A549 (cell line): ENCODE data around the gene RSRC1. TPM values are rescaled to one million over a fixed set of nuclear protein-coding genes. Genes with fewer than 3 reads are reported as not detected.

Experiments used
- ATAC-seq, 2 experiments: fragments of 200-7000 bp in 1 of 2; fragments of >200 bp in 1 of 2; cut with Nextera tagmentation in 1 of 2; cut with Tn5 transposase in 1 of 2; 3 replicates each; pipeline versions ENCODE4 v1.8.0 to v1.9.1; 2018 to 2020; ENCODE audit warnings: mild to moderate bottlenecking in 1 of 2, moderate library complexity in 1 of 2
- CTCF ChIA-PET: fragments of 300-600 bp; sonication (Branson Sonifier 250); formaldehyde crosslinking; extraction: SDS; loops from one replicate; lab custom pipeline; 2021; ENCODE audit warnings: antibody characterized with exemption, inconsistent platforms; lab: Yijun Ruan, JAX
- POLR2A ChIA-PET: fragments of 350-600 bp; formaldehyde crosslinking; extraction: SDS; loops from one replicate; lab custom pipeline; 2021; ENCODE audit warnings: antibody characterized with exemption, inconsistent platforms; lab: Yijun Ruan, JAX
- DNase-seq, 2 experiments: peaks; one replicate each; pipeline versions ENCODE4 v3.0.0 to v3.0.0-alpha.2; 2011 to 2016; ENCODE audit warnings: low read depth in 1 of 2, low spot score in 1 of 2
- FAIRE-seq: peaks from 2 replicates; lab custom pipeline; 2011; peaks lifted over from hg19 to GRCh38; lab: Jason Lieb, UNC
- H3K27ac ChIP-seq, 2 experiments: fragments of >200 bp; sonication (Bioruptor Twin); formaldehyde crosslinking; 3 replicates each; pipeline ENCODE4 v1.5.1; 2016 to 2017
- H3K4me1 ChIP-seq: fragments of >200 bp; sonication (Bioruptor Twin); formaldehyde crosslinking; 3 replicates; pipeline ENCODE4 v1.6.1; 2016
- H3K4me2 ChIP-seq: fragments of >200 bp; sonication (Bioruptor Twin); formaldehyde crosslinking; 3 replicates; pipeline ENCODE4 v1.6.1; 2016
- H3K4me3 ChIP-seq: fragments of >200 bp; sonication (Bioruptor Twin); formaldehyde crosslinking; 3 replicates; pipeline ENCODE4 v1.5.1; 2016
- H3K9me3 ChIP-seq: fragments of >200 bp; sonication (Bioruptor Twin); formaldehyde crosslinking; 3 replicates; pipeline ENCODE4 v1.6.1; 2016
- BHLHE40 ChIP-seq: IDR thresholded peaks from 2 replicates; pipeline ENCODE4 v1.6.1; 2012; ENCODE audit warnings: low read depth, low read length, inconsistent platforms
- CBX2 ChIP-seq: fragments of 200-600 bp; sonication (generic); IDR thresholded peaks from 2 replicates; pipeline ENCODE4 v1.6.1; 2016; ENCODE audit warnings: low read depth, mild to moderate bottlenecking, borderline replicate concordance
- CBX8 ChIP-seq: fragments of 200-600 bp; sonication (generic); IDR thresholded peaks from 2 replicates; pipeline ENCODE4 v1.6.1; 2016
- CHD4 ChIP-seq: fragments of 200-600 bp; sonication (generic); IDR thresholded peaks from 2 replicates; pipeline ENCODE4 v1.6.1; 2016; ENCODE audit warnings: antibody characterized with exemption, mild to moderate bottlenecking, borderline replicate concordance
- ESRRA ChIP-seq: fragments of 150-350 bp; IDR thresholded peaks from 2 replicates; pipeline ENCODE4 v1.6.1; 2014; ENCODE audit warnings: mild to moderate bottlenecking, low read length, borderline replicate concordance
- FOSL2 ChIP-seq, 2 experiments: fragments of 450-650 bp in 1 of 2; fragments of >200 bp in 1 of 2; sonication (Bioruptor Twin) in 1 of 2; formaldehyde crosslinking; IDR thresholded peaks; 2 replicates each; pipeline versions ENCODE4 v1.5.0 to v1.6.1; 2016 to 2020; ENCODE audit warnings: mild to moderate bottlenecking in 1 of 2, moderate library complexity in 1 of 2
- FOXS1 ChIP-seq: fragments of 250-450 bp; sonication (Bioruptor Pico); IDR thresholded peaks from 2 replicates; pipeline ENCODE4 v1.5.0; 2020; ENCODE audit warnings: mild to moderate bottlenecking, moderate library complexity
- GATA3 ChIP-seq: IDR thresholded peaks from 2 replicates; pipeline ENCODE4 v1.6.1; 2012; ENCODE audit warnings: borderline replicate concordance
- HDAC2 ChIP-seq: fragments of 200-600 bp; sonication (generic); IDR thresholded peaks from 2 replicates; pipeline ENCODE4 v1.6.1; 2016
- HEYL ChIP-seq: fragments of 250-450 bp; sonication (Bioruptor Pico); IDR thresholded peaks from 2 replicates; pipeline ENCODE4 v1.8.0; 2021; ENCODE audit warnings: mild to moderate bottlenecking, moderate library complexity
- HOXA7 ChIP-seq: fragments of 250-450 bp; sonication (Bioruptor Pico); IDR thresholded peaks from 2 replicates; pipeline ENCODE4 v1.5.0; 2020; ENCODE audit warnings: mild to moderate bottlenecking, moderate library complexity
- HOXB5 ChIP-seq: fragments of 250-450 bp; sonication (Bioruptor Pico); IDR thresholded peaks from 2 replicates; pipeline ENCODE4 v1.5.0; 2020; ENCODE audit warnings: mild to moderate bottlenecking, moderate library complexity
- KDM5A ChIP-seq: fragments of 200-600 bp; sonication (generic); IDR thresholded peaks from 2 replicates; pipeline ENCODE4 v1.6.1; 2016; ENCODE audit warnings: antibody characterized with exemption, mild to moderate bottlenecking
- MAFK ChIP-seq: fragments of 450-650 bp; IDR thresholded peaks from 2 replicates; pipeline ENCODE4 v1.6.1; 2014; ENCODE audit not compliant: partially characterized antibody
- MYC ChIP-seq: IDR thresholded peaks from 2 replicates; pipeline ENCODE4 v1.6.1; 2012; ENCODE audit warnings: mild to moderate bottlenecking, inconsistent platforms, low read length, improper control_type of control experiment, borderline replicate concordance
- NPAS2 ChIP-seq: fragments of 250-450 bp; sonication (Bioruptor Pico); IDR thresholded peaks from 2 replicates; pipeline ENCODE4 v1.8.0; 2022; ENCODE audit warnings: mild to moderate bottlenecking, moderate library complexity, borderline replicate concordance
- NR3C1 ChIP-seq: fragments of >200 bp; sonication (Bioruptor Twin); formaldehyde crosslinking; IDR thresholded peaks from 3 replicates; pipeline ENCODE4 v1.6.1; 2017
- RAD21 ChIP-seq, 2 experiments: fragments of >200 bp in 1 of 2; sonication (Bioruptor Twin) in 1 of 2; formaldehyde crosslinking in 1 of 2; IDR thresholded peaks in 1 of 2; conservative IDR thresholded peaks in 1 of 2; 2 replicates in 1 of 2; 3 replicates in 1 of 2; pipeline ENCODE4 v1.6.1; 2012 to 2018; ENCODE audit warnings: inconsistent platforms in 1 of 2
- RNF2 ChIP-seq: fragments of 200-600 bp; sonication (generic); IDR thresholded peaks from 2 replicates; pipeline ENCODE4 v1.6.1; 2016; ENCODE audit warnings: low read depth, mild to moderate bottlenecking, antibody characterized with exemption, moderate library complexity, borderline replicate concordance
- WGBS: methylation state at CpG from one replicate; pipeline ENCODE4 v1.1.6; 2017; ENCODE audit errors: missing lambda C conversion rate; 5-methylcytosine and 5-hydroxymethylcytosine counted together
- polyA plus RNA-seq, 4 experiments: library from polyadenylated mRNA; depleted of rRNA in 3 of 4; stranded (reverse); fragments of >200 nt; fragmentation: RNase III in 1 of 4; extraction: RNeasy Plus Mini Kit Qiagen cat#74134 plus additional on column Dnase treatment in 1 of 4; gene quantifications; 2 replicates in 3 of 4; 3 replicates in 1 of 4; pipeline ENCODE4 v1.2.3, GENCODE V29; 2011 to 2017
- TF ChIP-seq, protein P1 (sequence below): fragments of >200 bp; sonication (Bioruptor Twin); formaldehyde crosslinking; IDR thresholded peaks from 3 replicates; pipeline ENCODE4 v1.6.1; 2016
- TF ChIP-seq, protein P2 (sequence below): fragments of 250-450 bp; sonication (Bioruptor Pico); IDR thresholded peaks from 2 replicates; pipeline ENCODE4 v1.5.0; 2020; ENCODE audit warnings: low read depth, mild to moderate bottlenecking, moderate library complexity
- TF ChIP-seq, protein P3 (sequence below): IDR thresholded peaks from 2 replicates; pipeline ENCODE4 v1.6.1; 2012
- TF ChIP-seq, protein P4 (sequence below): fragments of 150-350 bp; IDR thresholded peaks from 2 replicates; pipeline ENCODE4 v1.6.1; 2014; ENCODE audit warnings: low read depth, mild to moderate bottlenecking, low read length
- TF ChIP-seq, protein P5 (sequence below): fragments of >200 bp; sonication (Bioruptor Twin); formaldehyde crosslinking; IDR thresholded peaks from 3 replicates; pipeline ENCODE4 v1.5.1; 2016
- TF ChIP-seq, protein P6 (sequence below): fragments of >200 bp; sonication (Bioruptor Twin); formaldehyde crosslinking; IDR thresholded peaks from 2 replicates; pipeline ENCODE4 v1.6.1; 2016

RSRC1 gene
- polyA plus RNA-seq, 2 of the 4 experiments (the other 2 are of a cell fraction): 17.5 to 52.2 TPM

DNA sequence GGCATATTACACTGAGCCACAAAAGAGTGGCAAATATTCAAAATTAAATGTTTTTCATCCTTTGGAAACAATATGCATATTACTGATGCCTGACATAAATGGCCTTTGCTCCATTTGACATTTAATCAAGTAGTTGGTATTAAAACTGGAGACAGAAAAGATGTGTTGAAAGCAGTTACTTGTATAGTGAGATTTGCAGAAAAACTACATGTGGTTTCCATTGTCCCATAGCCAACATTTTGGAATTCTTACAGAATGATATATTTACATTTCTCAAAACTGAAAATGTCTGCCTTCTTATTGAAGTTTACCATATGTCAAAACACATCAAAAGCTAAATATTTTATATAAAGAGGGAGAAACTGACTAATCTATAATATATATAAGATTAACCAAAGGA, 25.2 kb upstream of the RSRC1 start (continued):
- TF ChIP-seq, protein P1, sequence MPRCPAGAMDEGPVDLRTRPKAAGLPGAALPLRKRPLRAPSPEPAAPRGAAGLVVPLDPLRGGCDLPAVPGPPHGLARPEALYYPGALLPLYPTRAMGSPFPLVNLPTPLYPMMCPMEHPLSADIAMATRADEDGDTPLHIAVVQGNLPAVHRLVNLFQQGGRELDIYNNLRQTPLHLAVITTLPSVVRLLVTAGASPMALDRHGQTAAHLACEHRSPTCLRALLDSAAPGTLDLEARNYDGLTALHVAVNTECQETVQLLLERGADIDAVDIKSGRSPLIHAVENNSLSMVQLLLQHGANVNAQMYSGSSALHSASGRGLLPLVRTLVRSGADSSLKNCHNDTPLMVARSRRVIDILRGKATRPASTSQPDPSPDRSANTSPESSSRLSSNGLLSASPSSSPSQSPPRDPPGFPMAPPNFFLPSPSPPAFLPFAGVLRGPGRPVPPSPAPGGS: no peak
- TF ChIP-seq GATA3 (no peak), BHLHE40 (no peak)
- TF ChIP-seq, protein P2, sequence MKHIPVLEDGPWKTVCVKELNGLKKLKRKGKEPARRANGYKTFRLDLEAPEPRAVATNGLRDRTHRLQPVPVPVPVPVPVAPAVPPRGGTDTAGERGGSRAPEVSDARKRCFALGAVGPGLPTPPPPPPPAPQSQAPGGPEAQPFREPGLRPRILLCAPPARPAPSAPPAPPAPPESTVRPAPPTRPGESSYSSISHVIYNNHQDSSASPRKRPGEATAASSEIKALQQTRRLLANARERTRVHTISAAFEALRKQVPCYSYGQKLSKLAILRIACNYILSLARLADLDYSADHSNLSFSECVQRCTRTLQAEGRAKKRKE (CRISPR knock-in tag): no peak

DNA sequence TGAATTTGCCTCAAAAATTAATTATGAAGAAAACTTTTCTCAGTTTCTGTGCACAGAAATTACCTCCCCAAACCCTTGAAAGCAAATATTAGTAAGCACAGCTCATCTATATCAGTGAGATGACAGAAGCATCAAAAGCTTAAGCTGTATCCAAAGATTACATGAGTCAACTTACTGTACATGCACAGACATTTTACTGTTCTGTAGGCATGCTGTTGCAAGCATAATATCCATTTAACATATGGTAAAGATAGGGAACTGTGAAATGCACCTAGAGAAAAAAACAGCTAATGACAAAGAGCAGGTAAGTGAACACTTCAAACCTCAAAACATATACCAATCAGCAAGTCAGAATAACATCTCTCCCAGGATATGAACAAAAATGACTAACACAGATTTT, 24.5 kb upstream of the RSRC1 start:
- CTCF ChIA-PET: interaction anchor here (0.6 to 1.0 kb wide), 2 partner anchors 10 to 349 kb away, joined by 3 read pairs; no protein-coding TSS in a partner anchor
- H3K4me2 ChIP-seq: no peak overlapping the region
- no peak overlapping the region for H3K27ac ChIP-seq
- TF ChIP-seq CHD4 (no peak), RAD21 (conservative IDR thresholded peaks at IDR 0.05 in 1 of 2, IDR thresholded peaks at IDR 0.05 in 1 of 2) (no peak), NR3C1 (no peak), FOXS1 (CRISPR knock-in tag) (no peak), MYC (no peak), CBX2 (no peak), HEYL (CRISPR knock-in tag) (no peak), HDAC2 (no peak)
- TF ChIP-seq, protein P3, sequence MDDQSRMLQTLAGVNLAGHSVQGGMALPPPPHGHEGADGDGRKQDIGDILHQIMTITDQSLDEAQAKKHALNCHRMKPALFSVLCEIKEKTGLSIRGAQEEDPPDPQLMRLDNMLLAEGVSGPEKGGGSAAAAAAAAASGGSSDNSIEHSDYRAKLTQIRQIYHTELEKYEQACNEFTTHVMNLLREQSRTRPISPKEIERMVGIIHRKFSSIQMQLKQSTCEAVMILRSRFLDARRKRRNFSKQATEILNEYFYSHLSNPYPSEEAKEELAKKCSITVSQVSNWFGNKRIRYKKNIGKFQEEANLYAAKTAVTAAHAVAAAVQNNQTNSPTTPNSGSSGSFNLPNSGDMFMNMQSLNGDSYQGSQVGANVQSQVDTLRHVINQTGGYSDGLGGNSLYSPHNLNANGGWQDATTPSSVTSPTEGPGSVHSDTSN: no peak
- TF ChIP-seq, protein P4, sequence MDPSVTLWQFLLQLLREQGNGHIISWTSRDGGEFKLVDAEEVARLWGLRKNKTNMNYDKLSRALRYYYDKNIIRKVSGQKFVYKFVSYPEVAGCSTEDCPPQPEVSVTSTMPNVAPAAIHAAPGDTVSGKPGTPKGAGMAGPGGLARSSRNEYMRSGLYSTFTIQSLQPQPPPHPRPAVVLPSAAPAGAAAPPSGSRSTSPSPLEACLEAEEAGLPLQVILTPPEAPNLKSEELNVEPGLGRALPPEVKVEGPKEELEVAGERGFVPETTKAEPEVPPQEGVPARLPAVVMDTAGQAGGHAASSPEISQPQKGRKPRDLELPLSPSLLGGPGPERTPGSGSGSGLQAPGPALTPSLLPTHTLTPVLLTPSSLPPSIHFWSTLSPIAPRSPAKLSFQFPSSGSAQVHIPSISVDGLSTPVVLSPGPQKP: no peak
- TF ChIP-seq, protein P5, sequence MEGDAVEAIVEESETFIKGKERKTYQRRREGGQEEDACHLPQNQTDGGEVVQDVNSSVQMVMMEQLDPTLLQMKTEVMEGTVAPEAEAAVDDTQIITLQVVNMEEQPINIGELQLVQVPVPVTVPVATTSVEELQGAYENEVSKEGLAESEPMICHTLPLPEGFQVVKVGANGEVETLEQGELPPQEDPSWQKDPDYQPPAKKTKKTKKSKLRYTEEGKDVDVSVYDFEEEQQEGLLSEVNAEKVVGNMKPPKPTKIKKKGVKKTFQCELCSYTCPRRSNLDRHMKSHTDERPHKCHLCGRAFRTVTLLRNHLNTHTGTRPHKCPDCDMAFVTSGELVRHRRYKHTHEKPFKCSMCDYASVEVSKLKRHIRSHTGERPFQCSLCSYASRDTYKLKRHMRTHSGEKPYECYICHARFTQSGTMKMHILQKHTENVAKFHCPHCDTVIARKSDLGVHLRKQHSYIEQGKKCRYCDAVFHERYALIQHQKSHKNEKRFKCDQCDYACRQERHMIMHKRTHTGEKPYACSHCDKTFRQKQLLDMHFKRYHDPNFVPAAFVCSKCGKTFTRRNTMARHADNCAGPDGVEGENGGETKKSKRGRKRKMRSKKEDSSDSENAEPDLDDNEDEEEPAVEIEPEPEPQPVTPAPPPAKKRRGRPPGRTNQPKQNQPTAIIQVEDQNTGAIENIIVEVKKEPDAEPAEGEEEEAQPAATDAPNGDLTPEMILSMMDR: no peak
- TF ChIP-seq, all 56 proteins: peak for 0
- DNase-seq (no peak), FAIRE-seq (no peak), ATAC-seq (no peak)
- Histone ChIP-seq H3K9me3 (no peaks in the 10 kb centered on the region), H3K4me3 (no peak overlapping the region), H3K4me1 (no peaks in the 10 kb centered on the region)
- POLR2A ChIA-PET: no interaction called here

DNA sequence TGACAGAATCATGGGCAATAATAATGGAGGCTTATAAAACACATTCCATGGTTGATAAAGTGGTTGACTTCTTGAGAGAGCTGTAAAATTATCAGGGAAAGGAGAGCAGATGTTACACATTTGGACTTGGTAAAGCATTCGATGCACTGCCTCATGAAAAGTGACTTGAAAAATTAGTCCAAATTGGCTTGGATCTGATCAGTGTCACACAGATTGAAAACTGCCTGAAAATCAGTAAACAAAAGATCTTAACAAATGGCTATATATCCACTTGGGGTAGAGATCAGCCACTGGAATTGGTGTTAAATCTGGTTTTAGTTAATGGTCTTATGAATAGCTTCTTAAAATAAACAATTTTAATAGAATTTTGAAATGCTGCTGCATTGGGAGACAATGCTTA, 24.0 kb upstream of the RSRC1 start:
- DNase-seq: no peak
- H3K4me2 ChIP-seq: no peak overlapping the region
- TF ChIP-seq NPAS2 (no peak), CBX8 (no peak), FOSL2 (IDR thresholded peaks at IDR 0.05) (no peak), FOSL2 (CRISPR knock-in tag; IDR thresholded peaks at IDR 0.05) (no peak), MAFK (no peak), KDM5A (no peak), ESRRA (no peak), CBX2 (no peak), RNF2 (no peak), HOXA7 (CRISPR knock-in tag) (no peak), HOXB5 (CRISPR knock-in tag) (no peak), BHLHE40 (no peak)
- TF ChIP-seq, protein P6, sequence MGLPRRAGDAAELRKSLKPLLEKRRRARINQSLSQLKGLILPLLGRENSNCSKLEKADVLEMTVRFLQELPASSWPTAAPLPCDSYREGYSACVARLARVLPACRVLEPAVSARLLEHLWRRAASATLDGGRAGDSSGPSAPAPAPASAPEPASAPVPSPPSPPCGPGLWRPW: no peak
- TF ChIP-seq, protein P2 (CRISPR knock-in tag): no peak
- H3K27ac ChIP-seq: no peak overlapping the region
- ATAC-seq: no peak
- H3K9me3 ChIP-seq: no peaks in the 10 kb centered on the region
- no peak overlapping the region for H3K4me3 ChIP-seq
- H3K4me1 ChIP-seq: no peaks in the 10 kb centered on the region
- POLR2A ChIA-PET: no interaction called here
- no peak for FAIRE-seq
- 6% methylated on average over 1 of the region's 1 CpG for WGBS
- CTCF ChIA-PET: no interaction called here
